ENCODE data around the gene ELMO1.

GRCh38 chr7:37131855-37132254, 316.8 kb downstream of the ELMO1 start:
- TF ChIP-seq CTCF (IDR thresholded peaks at IDR 0.05) = no peak
- no peak for TF ChIP-seq POLR2A (IDR thresholded peaks at IDR 0.05)

Data from lower leg skin (tissue), 3 donors.